PC-9 (cell line): ENCODE data around the gene SNX8.

Experiments used
- EZH2 ChIP-seq: fragments of 200-600 bp; sonication (generic); IDR thresholded peaks from 2 replicates; pipeline ENCODE4 v1.8.0; 2017; ENCODE audit warnings: antibody characterized with exemption, low read depth
- TF ChIP-seq, protein P1 (sequence below): fragments of 200-600 bp; sonication (generic); conservative IDR thresholded peaks from 2 replicates; pipeline ENCODE4 v1.6.1; 2017; ENCODE audit warnings: mixed run types, antibody characterized with exemption, mild to moderate bottlenecking, moderate library complexity

DNA sequence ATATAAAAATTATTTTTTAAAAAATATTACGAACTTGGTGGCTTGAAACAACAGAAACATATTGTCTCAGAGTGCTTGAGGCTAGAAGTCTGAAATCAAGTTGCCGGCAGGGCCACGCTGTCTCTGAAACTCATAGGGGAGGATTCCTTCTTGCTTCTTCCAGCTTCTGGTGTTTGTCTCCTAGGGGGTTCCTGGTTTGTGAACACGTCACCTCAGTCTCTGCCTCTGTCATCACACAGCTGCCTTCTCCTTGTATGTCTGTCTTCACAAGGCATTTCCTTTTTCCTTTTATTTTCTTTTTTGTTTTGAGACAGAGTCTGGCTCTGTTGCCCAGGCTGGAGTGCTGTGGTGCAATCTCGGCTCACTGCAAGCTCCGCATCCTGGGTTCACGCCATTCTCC lies 12.7 kb upstream of the SNX8 start:
- TF ChIP-seq, protein P1, sequence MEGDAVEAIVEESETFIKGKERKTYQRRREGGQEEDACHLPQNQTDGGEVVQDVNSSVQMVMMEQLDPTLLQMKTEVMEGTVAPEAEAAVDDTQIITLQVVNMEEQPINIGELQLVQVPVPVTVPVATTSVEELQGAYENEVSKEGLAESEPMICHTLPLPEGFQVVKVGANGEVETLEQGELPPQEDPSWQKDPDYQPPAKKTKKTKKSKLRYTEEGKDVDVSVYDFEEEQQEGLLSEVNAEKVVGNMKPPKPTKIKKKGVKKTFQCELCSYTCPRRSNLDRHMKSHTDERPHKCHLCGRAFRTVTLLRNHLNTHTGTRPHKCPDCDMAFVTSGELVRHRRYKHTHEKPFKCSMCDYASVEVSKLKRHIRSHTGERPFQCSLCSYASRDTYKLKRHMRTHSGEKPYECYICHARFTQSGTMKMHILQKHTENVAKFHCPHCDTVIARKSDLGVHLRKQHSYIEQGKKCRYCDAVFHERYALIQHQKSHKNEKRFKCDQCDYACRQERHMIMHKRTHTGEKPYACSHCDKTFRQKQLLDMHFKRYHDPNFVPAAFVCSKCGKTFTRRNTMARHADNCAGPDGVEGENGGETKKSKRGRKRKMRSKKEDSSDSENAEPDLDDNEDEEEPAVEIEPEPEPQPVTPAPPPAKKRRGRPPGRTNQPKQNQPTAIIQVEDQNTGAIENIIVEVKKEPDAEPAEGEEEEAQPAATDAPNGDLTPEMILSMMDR: no peak
- no peak for TF ChIP-seq EZH2
